Gastrocnemius medialis (tissue), 4 donors: ENCODE measurements around the gene PARD3B. TPM values are rescaled to one million over a fixed set of nuclear protein-coding genes. Genes with fewer than 3 reads are reported as not detected.

Source experiments
- ATAC-seq, 2 donors: fragments of 150-250 bp; one replicate each; pipeline ENCODE4 v1.9.1; 2016
- DNase-seq, 2 donors: peaks; one replicate each; pipeline ENCODE4 v3.0.0-alpha.2; 2019
- H3K27ac ChIP-seq, 4 donors: fragments of 200-600 bp; sonication (generic); 1 replicate in 1 of 4; 2 replicates in 3 of 4; pipeline ENCODE4 v1.5.1; 2016 to 2018; ENCODE audit warnings: mild to moderate bottlenecking in 2 of 4, moderate library complexity in 1 of 4
- H3K27me3 ChIP-seq, 3 donors: fragments of 200-600 bp; sonication (generic) in 2 of 3; 1 replicate in 1 of 3; 2 replicates in 2 of 3; pipeline versions ENCODE4 v1.5.1 to v1.6.0; 2016 to 2019; ENCODE audit warnings: mild to moderate bottlenecking in 1 of 3, moderate library complexity in 1 of 3
- H3K36me3 ChIP-seq, 2 donors: fragments of 200-600 bp; sonication (generic) in 1 of 2; one replicate each; pipeline ENCODE4 v1.5.1; 2017 to 2018
- H3K4me1 ChIP-seq, 2 donors: fragments of 200-600 bp; sonication (generic) in 1 of 2; one replicate each; pipeline ENCODE4 v1.5.1; 2016 to 2017; ENCODE audit warnings: mild to moderate bottlenecking in 2 of 2
- H3K4me3 ChIP-seq, 4 donors: fragments of 200-600 bp; sonication (generic) in 3 of 4; 1 replicate in 1 of 4; 2 replicates in 3 of 4; pipeline ENCODE4 v1.5.1; 2016 to 2019; ENCODE audit warnings: mild to moderate bottlenecking in 2 of 4
- H3K9me3 ChIP-seq, 3 donors: fragments of 200-600 bp; sonication (generic) in 2 of 3; 1 replicate in 1 of 3; 2 replicates in 2 of 3; pipeline ENCODE4 v1.5.1; 2016 to 2019
- POLR2A ChIP-seq, 2 donors: fragments of 450-650 bp; IDR thresholded peaks; one replicate each; pipeline ENCODE4 v1.6.1; 2017; ENCODE audit warnings: antibody characterized with exemption in 2 of 2, mild to moderate bottlenecking in 2 of 2, moderate library complexity in 2 of 2
- in situ Hi-C, 4 donors: fragments of 200-750 bp; cut with MboI; loops; one replicate each; pipeline versions ENCODE4 v1.15.0 to v1.8.0; 2017; ENCODE audit warnings: low sequenced_read_pairs in 4 of 4
- intact Hi-C: fragments of 100-400 bp; cut with DNase I; formaldehyde crosslinking; loops from one replicate; pipeline ENCODE4 v1.15.1; 2023; ENCODE audit warnings: low total_unique reads
- total RNA-seq, 4 donors: library from RNA; depleted of rRNA; stranded (reverse); fragments of >200 nt; gene quantifications; one replicate each; pipeline versions ENCODE4 v1.1.0 to v1.2.3, GENCODE V29; 2016
- TF ChIP-seq, protein P1 (sequence below), 5 experiments: fragments of 450-650 bp in 3 of 5; fragments of 200-600 bp in 2 of 5; sonication (generic) in 2 of 5; IDR thresholded peaks in 4 of 5; conservative IDR thresholded peaks in 1 of 5; 1 replicate in 4 of 5; 2 replicates in 1 of 5; pipeline ENCODE4 v1.5.1; 2016 to 2019; ENCODE audit warnings: antibody characterized with exemption in 5 of 5, mild to moderate bottlenecking in 3 of 5, moderate library complexity in 3 of 5

PARD3B gene
- total RNA-seq, 4 donors from 2014 or later: 2.2 to 15.5 (median 4.6) TPM

DNA sequence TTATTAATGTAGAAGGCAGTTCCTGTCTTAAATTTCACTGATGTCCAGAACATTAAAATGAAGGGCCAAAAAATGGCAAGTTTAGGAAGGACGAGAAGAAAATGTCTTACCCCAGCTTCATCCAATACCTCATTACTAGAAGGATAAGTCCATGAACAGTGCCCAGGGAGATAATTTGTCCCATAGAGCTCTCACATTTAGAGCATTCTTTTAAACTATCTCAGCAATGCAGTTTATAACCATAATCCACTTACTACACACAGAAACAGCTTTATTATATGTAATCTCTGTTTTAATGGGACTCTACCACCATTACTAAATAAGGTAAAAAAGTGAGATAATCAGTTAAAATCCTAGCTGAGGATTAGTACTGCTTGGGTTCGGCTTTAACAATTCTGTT is 142.5 kb downstream of the PARD3B start:
- H3K27me3 ChIP-seq: no peaks in the 10 kb centered on the region
- DNase-seq: no peak
- no peaks in the 10 kb centered on the region for H3K9me3 ChIP-seq
- no peak for ATAC-seq
- no peak overlapping the region for H3K4me3 ChIP-seq
- peaks cover 0 to 4% of the 10 kb centered on the region in 2 donors for H3K4me1 ChIP-seq
- TF ChIP-seq, protein P1, sequence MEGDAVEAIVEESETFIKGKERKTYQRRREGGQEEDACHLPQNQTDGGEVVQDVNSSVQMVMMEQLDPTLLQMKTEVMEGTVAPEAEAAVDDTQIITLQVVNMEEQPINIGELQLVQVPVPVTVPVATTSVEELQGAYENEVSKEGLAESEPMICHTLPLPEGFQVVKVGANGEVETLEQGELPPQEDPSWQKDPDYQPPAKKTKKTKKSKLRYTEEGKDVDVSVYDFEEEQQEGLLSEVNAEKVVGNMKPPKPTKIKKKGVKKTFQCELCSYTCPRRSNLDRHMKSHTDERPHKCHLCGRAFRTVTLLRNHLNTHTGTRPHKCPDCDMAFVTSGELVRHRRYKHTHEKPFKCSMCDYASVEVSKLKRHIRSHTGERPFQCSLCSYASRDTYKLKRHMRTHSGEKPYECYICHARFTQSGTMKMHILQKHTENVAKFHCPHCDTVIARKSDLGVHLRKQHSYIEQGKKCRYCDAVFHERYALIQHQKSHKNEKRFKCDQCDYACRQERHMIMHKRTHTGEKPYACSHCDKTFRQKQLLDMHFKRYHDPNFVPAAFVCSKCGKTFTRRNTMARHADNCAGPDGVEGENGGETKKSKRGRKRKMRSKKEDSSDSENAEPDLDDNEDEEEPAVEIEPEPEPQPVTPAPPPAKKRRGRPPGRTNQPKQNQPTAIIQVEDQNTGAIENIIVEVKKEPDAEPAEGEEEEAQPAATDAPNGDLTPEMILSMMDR (IDR thresholded peaks at IDR 0.05 in 4 of 5, conservative IDR thresholded peaks at IDR 0.05 in 1 of 5): no peak
- no peak for TF ChIP-seq POLR2A (IDR thresholded peaks at IDR 0.05)
- intact Hi-C loops (no loop called here), in situ Hi-C loops (loop anchor here in 2 of 4 donors (10.0 to 25.0 kb wide), 2 partner anchors 350 to 353 kb away; no protein-coding TSS in a partner anchor)
- H3K27ac ChIP-seq: no peak overlapping the region
- H3K36me3 ChIP-seq: no peaks in the 10 kb centered on the region

DNA sequence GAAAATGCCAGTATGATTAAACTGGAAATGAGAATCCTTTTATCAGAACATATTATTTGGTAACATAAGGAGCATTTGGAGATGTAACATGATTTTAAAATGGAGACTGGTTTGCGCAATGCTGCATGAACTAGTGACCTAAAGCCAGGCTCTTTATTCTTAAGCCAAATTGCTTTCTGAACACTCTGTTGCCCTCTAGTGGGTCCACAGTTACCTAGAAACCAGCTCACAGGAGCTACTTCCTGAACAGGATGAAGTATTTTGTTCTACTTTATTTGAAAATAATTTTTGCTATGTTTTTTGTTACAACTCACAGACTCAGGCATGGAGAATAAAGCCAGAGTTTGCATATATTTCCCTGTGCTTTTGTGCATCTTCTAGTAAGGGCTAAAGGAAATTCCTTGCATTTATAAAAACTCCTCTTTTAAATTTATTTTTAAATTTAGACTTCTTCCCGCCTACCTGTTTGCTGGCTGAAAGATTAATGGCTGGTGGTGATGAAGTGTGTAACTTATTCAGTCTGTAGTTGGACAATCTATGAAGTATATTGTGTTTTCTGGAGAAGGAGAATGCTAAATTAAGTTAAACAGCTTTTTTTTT is 146.7 kb downstream of the PARD3B start:
- no peaks in the 10 kb centered on the region for H3K27me3 ChIP-seq
- H3K4me1 ChIP-seq: peaks cover 0 to 4% of the 10 kb centered on the region in 2 donors
- in situ Hi-C loops: loop anchor here in 3 of 4 donors (5.0 to 25.0 kb wide), 3 partner anchors 355 to 370 kb away; no protein-coding TSS in a partner anchor
- TF ChIP-seq POLR2A (IDR thresholded peaks at IDR 0.05): no peak
- TF ChIP-seq, protein P1 (IDR thresholded peaks at IDR 0.05 in 4 of 5, conservative IDR thresholded peaks at IDR 0.05 in 1 of 5): peak; percentile 33 to 80 (median 73)
- H3K36me3 ChIP-seq: no peaks in the 10 kb centered on the region
- ATAC-seq: peak; percentile 97 to 99
- peak; percentile 35 to 53 for DNase-seq
- intact Hi-C loops: loop anchor here (1.0 to 5.0 kb wide), 2 partner anchors 367 to 430 kb away; no protein-coding TSS in a partner anchor
- no peak overlapping the region for H3K4me3 ChIP-seq
- H3K27ac ChIP-seq: no peak overlapping the region
- H3K9me3 ChIP-seq: no peaks in the 10 kb centered on the region

DNA sequence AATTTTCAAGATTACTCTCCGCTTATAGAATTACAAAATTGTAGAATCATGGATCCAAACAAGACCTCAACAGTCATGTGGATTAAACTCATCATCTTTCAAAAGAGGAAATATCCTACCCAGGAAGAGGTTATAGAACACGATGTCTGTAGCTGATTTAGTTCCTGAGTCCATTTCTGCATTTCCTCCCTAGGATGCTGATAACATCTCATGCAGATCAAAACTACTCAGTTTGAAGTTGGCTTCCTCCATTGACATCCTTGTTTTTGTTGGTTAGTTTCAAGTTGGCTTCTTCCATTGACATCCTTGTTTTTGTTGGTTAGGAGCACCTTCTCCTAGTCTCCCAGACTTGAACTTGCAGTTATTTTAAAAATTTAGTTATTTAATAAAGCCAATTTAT is 147.5 kb downstream of the PARD3B start:
- no peak for DNase-seq
- Histone ChIP-seq H3K27ac (no peak overlapping the region), H3K9me3 (no peaks in the 10 kb centered on the region), H3K4me1 (peaks cover 0 to 4% of the 10 kb centered on the region in 2 donors), H3K27me3 (no peaks in the 10 kb centered on the region), H3K36me3 (no peaks in the 10 kb centered on the region), H3K4me3 (no peak overlapping the region)
- intact Hi-C loops: loop anchor here (1.0 to 5.0 kb wide), 2 partner anchors 367 to 430 kb away; no protein-coding TSS in a partner anchor
- in situ Hi-C loops: loop anchor here in 3 of 4 donors (5.0 to 25.0 kb wide), 3 partner anchors 355 to 370 kb away; no protein-coding TSS in a partner anchor
- no peak for ATAC-seq
- no peak for TF ChIP-seq POLR2A (IDR thresholded peaks at IDR 0.05)
- TF ChIP-seq, protein P1 (IDR thresholded peaks at IDR 0.05 in 4 of 5, conservative IDR thresholded peaks at IDR 0.05 in 1 of 5): no peak

DNA sequence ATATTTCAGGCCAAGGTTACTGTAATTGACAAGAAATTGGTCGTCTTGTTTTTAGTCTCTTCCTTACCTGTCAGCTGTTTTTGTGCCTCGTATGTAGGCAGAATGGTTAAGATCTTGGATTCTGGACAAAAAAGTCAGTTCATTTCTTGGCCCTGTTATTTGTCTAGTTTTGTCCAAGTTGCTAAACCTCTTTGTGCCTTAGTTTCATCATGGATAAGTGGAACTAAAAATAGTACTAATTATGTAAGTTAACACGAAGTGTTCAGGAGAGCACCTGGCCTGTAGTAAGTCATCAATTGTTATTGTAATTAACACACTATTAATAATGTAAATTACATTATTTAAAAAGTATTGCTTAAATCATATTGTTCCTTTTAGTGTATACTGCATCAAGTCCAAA is 148.0 kb downstream of the PARD3B start:
- intact Hi-C loops: loop anchor here (5.0 kb wide), 1 partner anchor 431 kb away; no protein-coding TSS in a partner anchor
- Histone ChIP-seq H3K36me3 (no peaks in the 10 kb centered on the region), H3K9me3 (no peaks in the 10 kb centered on the region), H3K27me3 (no peaks in the 10 kb centered on the region), H3K4me3 (no peak overlapping the region), H3K4me1 (peaks cover 0 to 4% of the 10 kb centered on the region in 2 donors), H3K27ac (no peak overlapping the region)
- DNase-seq (no peak), ATAC-seq (no peak)
- TF ChIP-seq POLR2A (IDR thresholded peaks at IDR 0.05): no peak
- TF ChIP-seq, protein P1 (IDR thresholded peaks at IDR 0.05 in 4 of 5, conservative IDR thresholded peaks at IDR 0.05 in 1 of 5): no peak
- in situ Hi-C loops: loop anchor here in 3 of 4 donors (5.0 to 25.0 kb wide), 3 partner anchors 356 to 371 kb away; no protein-coding TSS in a partner anchor
